Measurements from ENCODE around the gene ZMIZ1.

Gene ZMIZ1, protein sequence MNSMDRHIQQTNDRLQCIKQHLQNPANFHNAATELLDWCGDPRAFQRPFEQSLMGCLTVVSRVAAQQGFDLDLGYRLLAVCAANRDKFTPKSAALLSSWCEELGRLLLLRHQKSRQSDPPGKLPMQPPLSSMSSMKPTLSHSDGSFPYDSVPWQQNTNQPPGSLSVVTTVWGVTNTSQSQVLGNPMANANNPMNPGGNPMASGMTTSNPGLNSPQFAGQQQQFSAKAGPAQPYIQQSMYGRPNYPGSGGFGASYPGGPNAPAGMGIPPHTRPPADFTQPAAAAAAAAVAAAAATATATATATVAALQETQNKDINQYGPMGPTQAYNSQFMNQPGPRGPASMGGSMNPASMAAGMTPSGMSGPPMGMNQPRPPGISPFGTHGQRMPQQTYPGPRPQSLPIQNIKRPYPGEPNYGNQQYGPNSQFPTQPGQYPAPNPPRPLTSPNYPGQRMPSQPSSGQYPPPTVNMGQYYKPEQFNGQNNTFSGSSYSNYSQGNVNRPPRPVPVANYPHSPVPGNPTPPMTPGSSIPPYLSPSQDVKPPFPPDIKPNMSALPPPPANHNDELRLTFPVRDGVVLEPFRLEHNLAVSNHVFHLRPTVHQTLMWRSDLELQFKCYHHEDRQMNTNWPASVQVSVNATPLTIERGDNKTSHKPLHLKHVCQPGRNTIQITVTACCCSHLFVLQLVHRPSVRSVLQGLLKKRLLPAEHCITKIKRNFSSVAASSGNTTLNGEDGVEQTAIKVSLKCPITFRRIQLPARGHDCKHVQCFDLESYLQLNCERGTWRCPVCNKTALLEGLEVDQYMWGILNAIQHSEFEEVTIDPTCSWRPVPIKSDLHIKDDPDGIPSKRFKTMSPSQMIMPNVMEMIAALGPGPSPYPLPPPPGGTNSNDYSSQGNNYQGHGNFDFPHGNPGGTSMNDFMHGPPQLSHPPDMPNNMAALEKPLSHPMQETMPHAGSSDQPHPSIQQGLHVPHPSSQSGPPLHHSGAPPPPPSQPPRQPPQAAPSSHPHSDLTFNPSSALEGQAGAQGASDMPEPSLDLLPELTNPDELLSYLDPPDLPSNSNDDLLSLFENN

DNA sequence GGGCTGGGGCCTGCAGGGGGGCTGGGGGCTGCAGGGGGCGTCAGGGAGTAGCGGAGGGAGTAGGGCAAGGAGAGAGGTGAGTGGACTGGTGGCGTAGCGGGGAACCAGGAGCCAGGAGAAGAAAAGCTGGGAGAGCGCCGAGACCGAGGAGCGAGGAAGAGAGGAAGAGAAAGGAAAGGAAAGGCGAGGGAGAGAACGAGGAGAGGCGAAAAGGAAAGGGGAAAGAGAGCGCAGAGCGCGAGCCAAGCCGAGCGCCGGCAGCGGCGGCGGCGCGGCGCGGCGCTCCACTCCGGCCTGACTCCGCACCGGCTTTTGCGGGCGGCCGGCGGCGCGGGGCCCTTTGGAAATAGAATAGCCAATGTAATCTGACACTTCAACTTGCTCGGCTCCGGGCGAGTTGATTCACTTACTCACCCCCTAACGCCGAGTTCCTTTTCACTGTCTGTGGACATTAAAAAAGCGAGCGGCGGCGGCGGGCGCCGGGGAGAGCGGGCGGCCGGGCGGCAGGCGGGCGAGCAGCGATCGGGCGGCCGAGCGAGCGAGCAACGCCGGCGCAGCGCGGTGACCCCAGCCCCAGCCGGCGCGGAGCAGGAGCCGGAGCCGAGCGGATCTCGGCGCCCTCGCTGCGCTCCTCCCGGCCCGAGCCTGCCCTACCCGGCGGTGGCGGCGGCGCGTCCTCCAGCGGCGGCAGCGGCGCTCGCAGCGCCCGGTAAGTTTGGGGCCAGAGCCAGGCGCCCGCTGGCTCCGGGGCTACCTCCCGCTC lies at the start of gene ZMIZ1:
ZMIZ1 (plus strand) TSS at position 405 of the 763 bp plus-strand sequence. CDS start 132,667 bp downstream, outside the sequence.
- in situ Hi-C loops (cut with MboI; ENCODE audit: low sequenced_read_pairs), result no loop called here

DNA sequence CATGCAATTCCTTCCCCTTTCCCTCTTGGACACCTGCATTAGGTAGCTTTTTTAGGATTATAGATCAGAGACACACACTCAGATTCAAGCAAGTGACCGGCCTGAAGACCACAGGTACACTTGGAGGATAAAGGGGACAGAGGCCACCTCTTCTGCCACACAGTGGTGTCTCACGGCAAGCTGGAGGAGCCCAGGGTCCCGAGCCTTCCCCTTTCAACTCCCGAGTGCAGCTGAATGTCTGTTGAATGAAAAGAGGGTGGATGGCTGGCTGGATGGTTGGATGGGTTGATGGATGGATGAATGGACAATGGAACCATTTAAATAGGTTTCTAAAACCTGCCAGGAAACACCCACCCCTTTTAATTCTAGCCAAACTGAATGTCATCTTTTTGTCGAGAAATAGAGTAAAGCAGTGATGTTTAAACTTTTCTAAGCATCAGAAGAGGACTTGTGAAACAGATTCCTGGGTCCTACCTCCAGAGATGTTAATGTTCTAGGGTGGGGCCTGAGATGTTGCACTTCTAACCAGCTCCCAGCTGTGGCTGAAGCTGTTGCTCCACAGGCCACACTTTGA lies 49.2 kb upstream of the ZMIZ1 start:
- in situ Hi-C loops (cut with MboI; ENCODE audit: low sequenced_read_pairs), result no loop called here

DNA sequence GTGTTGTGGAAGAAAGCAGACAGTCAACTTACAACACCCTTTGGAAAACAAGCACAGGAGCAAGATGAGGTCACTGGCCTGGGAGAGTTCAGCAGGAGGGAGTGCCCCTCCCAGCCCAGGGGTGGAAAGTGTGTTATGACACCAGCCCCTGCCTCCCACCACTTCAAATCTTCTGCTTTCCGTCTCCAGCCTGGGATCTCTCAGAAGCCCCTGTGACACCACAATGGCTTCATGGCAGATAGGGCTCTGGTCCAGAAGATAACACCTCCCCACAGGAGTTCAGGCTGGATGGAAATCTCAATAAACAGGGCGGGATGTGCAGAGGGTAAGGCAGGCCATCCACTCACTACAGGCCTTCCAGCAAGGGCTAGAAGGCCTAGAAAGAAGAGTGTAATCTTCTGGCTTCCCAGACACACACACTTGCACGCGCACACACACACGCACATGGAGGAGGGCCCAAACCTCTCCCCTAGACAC lies 48.7 kb upstream of the ZMIZ1 start:
- in situ Hi-C loops (cut with MboI; ENCODE audit: low sequenced_read_pairs), result no loop called here

DNA sequence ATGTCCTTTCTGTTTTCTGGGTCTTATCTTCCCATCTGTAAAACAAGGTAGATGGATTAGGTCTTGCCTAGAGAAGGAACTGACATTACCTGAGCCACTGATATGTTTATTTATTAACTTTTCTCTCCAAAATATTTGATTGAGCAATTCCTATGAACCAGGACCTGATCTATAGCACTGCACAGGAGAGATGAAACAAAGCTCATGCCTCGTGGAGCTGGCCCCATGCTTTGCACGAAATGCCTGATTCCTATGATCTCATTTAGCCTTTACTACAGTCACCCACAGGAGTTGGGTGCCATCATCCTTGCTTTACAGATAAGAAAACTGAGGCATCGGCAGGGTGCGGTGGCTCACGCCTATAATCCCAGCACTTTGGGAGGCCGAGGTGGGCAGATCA lies 48.2 kb upstream of the ZMIZ1 start:
- in situ Hi-C loops (cut with MboI; ENCODE audit: low sequenced_read_pairs), result no loop called here

DNA sequence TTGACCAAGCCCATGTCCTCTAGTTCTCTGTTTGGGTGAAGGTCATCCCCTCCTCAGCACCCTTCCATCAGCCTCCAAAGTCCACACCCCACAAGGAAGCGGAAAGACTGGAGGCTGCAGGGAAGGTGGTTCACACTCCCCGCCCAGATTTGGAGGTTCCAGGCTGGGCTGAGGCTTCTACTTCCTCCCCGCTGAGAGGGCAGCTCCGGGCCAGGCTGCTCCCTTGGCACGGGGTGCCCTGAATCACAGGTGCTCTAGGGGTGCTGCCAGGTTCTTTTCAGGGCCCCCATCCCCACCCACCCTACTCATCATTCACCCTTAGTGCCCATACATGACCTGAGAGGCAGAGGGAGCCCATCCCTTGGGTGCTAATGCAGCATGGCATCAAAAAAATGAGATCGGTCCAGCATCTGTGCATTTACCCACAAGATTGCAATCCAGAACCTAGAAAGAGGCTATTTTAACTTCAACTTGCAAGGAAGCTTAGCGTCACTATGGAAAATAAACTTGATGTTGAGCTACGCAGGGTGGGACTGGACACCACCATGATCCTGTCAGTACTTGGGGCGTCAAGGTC lies 47.3 kb upstream of the ZMIZ1 start:
- in situ Hi-C loops (cut with MboI; ENCODE audit: low sequenced_read_pairs), result no loop called here

DNA sequence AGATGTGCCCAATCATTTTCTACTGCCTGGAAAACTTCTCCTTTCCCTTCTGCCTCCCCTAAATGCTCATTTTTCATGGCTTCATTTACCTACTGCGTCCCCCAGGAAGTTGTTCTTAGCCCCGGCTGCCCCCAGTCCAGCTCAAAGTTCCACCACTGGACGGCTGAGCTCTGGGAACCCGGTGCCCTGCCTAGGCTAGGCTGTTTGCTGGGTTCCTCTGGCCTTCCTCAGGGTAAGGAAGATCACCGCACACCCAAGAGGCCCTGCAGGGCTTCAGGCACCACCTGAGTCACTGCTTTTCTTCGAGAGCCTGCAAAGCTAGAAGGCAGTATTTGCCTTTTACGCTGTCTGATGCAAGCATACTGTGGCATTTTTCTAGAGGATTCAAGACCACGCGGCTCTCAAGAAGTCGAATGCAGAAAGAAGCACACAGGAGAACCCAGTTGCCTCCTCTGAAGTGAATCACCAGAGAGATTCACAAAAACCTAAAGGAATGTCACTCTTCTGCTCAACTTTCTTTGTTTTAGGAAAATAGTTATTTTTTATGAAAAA lies 46.7 kb upstream of the ZMIZ1 start:
- in situ Hi-C loops (cut with MboI; ENCODE audit: low sequenced_read_pairs), result no loop called here

DNA sequence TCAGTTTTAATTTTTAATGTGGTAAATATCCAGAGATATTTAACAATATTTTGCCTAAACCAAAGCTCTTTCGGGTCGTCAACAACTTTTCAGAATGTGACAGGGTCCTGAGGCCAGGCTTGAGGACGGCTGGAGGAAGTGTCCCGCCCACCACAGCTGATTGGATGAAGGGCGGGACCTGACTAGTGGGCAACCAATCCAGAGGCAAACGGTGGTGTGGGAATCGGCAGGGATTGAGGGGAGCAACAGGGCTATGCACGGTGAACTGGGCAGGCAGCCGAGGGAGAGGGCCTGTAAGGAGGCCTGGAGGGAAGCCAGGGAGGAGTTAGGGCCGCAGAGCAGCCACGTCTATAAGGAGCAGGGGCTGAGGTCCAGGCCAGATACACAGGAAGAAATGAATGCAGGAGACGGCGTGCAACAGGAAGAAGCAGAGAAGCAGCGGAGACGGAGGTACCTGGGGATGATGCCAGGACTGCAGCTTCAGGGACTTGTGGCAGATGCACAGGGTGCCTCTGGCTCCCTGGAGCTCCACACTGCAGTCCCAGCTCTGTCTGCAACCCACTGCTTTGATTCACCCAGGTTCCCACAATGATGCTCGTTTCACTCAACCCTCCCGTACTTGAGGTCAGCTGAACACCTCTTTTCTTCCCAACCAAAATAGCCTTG lies 46.1 kb upstream of the ZMIZ1 start:
- in situ Hi-C loops (cut with MboI; ENCODE audit: low sequenced_read_pairs), result no loop called here

DNA sequence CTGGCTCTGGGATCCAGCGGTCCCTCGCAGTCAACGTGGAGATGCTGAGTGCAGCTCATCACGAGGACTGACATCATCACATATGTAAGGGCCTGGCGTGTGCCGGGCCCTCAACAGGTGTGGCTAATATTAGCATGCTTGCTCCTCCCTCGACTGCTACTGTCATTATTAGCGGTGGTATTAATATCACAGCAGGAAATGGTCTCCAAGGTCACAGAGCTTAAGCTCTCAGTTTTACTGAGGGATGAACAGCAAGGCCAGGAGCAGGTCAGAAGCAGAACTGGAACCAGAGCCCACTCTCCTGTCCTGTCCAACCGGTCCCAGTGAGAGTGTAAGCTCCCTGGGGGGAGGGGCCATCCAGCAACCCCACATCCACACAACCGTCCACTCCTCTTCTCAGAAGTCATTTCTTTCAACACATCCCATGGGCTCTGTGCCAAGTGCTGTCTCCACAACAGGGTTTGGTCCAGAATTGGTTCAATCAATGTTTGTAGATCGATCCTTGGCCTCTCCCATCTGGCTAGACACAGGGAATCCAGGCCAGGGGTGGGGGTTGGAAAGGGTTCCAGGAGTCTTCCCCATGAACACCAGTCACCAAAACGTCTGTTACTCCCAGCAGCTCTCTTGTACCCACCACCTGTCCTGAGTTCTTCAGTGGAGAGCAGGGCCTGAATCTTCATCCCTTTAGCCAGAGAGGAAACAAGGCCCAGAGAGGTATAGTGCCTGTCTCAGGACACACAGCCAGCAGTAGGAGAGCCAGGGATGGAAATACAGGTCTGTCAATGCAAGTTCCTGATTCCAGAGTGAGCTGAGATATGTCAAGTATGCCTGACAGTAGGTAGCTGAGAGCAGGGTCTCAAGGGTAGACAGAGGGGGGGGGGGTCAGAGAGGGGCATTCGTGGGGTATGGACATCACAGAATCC lies 45.3 kb upstream of the ZMIZ1 start:
- in situ Hi-C loops (cut with MboI; ENCODE audit: low sequenced_read_pairs), result no loop called here

DNA sequence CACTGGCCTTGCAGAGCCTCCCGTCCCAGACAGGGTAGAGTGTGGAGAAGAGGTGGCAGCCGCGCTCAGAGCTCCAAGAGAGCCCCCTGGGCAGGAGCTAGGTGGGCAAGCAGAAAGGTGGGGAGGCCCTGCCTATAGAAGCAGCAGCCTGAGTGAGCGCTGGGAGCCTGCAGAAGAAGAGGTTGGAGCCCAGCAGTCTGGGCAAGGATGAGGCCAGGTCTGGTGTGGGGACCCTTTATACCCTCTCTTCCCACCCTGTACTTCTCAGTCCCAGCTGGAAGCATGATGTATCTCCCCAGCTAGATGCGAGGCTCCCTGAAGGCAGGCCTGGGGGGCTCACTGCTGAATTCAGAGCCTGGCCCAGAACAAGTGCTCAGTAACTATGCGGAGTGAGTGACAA lies 44.5 kb upstream of the ZMIZ1 start:
- in situ Hi-C loops (cut with MboI; ENCODE audit: low sequenced_read_pairs), result no loop called here

DNA sequence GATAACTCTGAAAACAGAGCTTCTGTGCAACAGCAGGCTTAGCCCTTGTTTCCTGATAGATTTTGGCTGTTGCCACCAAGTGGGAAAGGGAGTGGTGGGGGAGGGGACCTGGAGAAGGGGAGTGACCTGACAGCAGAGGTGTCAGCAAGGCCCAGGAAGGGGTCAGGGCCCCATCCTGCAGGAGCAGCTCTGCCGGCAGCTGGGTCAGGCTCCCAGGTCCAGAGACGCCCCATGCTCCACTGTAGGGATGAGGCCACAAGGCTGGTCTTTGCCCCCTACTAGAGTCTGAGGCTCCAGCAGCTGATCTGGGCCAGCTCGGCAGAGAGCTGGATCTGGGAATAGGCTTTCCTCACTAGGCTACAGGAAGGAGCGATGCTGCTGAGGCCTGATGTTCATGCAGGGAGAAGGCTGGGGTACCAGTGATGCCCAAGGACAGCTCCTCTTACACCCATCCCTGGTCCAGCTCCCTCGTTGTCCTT lies 44.0 kb upstream of the ZMIZ1 start:
- in situ Hi-C loops (cut with MboI; ENCODE audit: low sequenced_read_pairs), result no loop called here

DNA sequence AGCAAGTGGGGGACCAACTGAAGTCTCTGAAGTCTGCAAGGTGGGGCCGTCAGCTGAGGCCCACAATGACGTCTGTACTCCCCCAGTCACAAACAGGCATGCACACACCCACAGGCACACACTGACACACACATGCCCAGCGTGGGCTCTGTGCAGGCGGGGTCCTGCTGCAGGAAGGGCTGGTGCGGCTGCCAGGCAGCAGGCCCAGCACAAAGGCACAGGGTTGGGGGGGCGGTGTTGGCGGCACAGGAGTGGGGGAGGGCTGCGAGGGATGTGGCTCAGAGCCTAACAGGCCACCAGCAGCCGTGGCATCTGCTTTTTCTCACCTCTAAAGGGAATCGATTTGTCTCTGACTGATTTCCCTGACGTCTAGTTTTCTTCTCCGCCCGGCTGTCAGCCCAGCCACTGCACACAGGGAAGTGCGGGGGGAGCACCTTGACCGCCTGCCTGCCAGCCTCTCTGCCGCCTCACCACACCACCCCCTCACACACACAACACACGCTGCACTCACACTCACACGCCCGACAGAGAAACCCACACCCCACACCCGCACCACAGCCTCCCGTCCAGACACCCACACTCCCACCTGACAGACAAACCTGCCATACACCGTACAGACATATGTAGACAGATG lies 43.5 kb upstream of the ZMIZ1 start:
- in situ Hi-C loops (cut with MboI; ENCODE audit: low sequenced_read_pairs), result no loop called here

DNA sequence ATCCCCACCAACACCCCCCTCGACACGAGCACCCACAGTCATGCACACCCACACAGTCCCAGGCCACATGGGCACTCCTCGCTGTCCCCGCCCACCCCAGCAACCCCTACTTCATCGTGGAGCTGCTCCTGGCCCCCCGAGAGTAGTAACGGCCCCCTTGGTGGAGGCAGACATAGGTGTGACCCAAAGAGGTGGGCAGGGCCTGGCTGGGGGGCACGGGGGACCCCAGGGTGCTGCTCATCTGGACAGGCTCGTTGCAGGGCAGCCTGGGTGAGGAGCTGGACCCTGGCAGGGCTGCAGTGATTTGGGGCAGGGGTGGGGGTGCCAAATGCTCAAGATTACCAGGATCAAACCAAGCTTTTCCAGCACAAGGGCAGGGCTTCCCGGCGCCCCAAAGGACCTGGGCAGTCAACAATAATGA lies 42.4 kb upstream of the ZMIZ1 start:
- in situ Hi-C loops (cut with MboI; ENCODE audit: low sequenced_read_pairs), result no loop called here

DNA sequence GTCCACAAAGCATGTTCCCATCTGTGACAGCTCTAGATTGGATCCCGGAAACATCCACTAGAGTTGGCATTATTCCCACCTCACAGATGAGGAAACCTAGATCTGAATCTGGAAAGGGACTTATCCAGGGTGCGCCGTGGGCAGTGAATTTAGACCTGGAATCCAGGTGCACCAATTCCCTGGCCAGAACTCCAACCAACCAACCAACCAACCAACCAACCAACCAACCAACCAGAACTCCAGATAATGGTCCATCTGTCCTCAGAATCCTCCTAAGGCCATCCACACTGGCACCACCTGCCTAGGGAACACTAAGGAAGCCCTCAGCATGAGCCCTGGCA lies 42.0 kb upstream of the ZMIZ1 start:
- in situ Hi-C loops (cut with MboI; ENCODE audit: low sequenced_read_pairs), result no loop called here

DNA sequence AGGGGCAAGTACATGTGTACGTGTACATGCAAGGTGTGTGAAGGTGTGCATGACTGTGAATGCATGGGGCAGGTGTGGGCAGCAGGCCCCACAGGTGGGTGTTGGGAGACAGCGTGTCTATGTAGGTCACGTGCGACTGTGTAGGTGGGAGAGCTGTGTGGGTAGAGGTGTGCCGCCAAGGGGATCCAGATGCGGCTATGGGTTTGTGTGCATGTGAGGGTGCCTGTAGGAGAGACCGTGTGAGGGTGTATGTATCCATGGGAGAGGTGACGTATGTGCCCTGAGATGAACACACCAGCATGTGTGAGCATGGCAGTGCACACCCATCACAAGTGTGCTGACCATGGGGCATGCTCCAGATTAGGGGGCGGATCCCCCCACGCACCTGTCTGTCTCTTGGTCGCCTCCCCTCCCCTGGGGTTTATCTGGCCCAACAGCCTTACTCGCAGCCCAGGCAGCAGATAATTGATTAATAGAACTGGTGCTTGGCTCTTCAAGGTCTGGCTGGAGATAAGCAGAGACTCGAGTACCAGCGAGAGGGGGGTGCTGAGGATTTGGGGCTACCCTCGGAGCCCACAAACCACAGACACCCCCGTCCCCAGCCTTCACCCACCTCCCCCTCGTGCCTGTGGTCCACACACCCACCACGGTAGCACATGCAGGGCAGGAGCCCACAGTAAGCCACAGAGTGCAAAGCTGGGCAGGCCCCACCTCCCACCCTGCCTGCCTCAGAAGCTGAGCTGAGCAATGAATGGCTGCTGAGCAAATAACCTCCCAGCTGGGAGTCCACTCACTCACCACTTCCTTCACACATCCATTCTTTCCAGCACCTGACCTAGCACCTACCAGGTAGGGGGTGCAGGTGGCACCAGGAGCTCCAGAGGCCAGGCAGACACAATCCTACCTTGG lies 41.4 kb upstream of the ZMIZ1 start:
- in situ Hi-C loops (cut with MboI; ENCODE audit: low sequenced_read_pairs), result no loop called here

DNA sequence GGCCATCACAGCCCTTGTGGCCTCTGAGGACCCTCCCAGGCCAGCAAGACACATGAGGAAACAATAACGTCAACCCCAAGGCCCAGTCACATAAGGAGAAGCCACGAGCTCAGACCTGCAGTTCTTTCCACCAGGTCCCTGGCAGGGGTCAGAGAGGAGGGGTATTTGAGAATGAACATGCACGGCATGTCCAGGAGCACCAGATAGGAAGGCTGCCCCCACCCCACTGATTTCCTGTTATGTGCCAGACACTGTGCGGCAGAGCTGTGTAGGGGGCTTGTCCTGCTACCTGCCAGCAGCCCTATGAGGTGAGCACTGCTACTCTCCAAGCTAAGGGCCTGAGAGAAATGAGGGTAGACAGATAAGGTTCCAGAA lies 40.7 kb upstream of the ZMIZ1 start:
- in situ Hi-C loops (cut with MboI; ENCODE audit: low sequenced_read_pairs), result no loop called here

DNA sequence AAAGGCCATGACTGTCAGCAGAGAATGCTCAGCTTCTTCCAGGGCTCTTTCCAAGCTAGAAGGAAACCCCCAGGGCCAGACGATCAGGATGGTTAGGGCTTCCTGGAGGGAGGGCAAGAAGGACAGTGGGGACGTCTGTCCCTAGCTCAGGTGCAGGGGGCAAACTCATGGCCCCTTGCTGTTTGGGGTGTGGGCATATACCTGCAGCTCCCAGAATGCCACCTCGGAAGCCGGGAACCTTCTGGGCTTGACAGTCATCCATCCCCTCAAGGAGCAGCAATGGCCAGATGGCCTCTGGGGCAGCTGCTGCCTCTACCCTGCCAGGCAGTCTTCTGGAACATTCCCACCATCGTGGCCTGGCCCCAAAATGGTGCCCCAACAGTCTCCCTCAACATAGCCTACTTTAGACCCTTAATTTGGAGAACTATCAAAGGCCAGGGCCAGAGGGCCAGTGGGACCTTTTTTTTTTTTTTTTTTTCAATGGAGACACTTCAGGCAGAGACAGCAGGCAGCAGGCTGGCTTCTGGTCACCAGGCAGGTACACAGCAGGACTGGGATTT lies 40.2 kb upstream of the ZMIZ1 start:
- in situ Hi-C loops (cut with MboI; ENCODE audit: low sequenced_read_pairs), result no loop called here

Measured in hTERT RPE-1 (cell line).